ENCODE data around the gene RIC8B.
A peak's percentile ranks its signal among the peaks of the same experiment; 100 is the strongest.
"Not testable (repeated sequence)": the region's sequence is repeated elsewhere in the genome, so short reads cannot be mapped to it uniquely, and the experiment has no call there.

RIC8B gene, protein sequence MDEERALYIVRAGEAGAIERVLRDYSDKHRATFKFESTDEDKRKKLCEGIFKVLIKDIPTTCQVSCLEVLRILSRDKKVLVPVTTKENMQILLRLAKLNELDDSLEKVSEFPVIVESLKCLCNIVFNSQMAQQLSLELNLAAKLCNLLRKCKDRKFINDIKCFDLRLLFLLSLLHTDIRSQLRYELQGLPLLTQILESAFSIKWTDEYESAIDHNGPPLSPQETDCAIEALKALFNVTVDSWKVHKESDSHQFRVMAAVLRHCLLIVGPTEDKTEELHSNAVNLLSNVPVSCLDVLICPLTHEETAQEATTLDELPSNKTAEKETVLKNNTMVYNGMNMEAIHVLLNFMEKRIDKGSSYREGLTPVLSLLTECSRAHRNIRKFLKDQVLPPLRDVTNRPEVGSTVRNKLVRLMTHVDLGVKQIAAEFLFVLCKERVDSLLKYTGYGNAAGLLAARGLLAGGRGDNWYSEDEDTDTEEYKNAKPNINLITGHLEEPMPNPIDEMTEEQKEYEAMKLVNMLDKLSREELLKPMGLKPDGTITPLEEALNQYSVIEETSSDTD

DNA sequence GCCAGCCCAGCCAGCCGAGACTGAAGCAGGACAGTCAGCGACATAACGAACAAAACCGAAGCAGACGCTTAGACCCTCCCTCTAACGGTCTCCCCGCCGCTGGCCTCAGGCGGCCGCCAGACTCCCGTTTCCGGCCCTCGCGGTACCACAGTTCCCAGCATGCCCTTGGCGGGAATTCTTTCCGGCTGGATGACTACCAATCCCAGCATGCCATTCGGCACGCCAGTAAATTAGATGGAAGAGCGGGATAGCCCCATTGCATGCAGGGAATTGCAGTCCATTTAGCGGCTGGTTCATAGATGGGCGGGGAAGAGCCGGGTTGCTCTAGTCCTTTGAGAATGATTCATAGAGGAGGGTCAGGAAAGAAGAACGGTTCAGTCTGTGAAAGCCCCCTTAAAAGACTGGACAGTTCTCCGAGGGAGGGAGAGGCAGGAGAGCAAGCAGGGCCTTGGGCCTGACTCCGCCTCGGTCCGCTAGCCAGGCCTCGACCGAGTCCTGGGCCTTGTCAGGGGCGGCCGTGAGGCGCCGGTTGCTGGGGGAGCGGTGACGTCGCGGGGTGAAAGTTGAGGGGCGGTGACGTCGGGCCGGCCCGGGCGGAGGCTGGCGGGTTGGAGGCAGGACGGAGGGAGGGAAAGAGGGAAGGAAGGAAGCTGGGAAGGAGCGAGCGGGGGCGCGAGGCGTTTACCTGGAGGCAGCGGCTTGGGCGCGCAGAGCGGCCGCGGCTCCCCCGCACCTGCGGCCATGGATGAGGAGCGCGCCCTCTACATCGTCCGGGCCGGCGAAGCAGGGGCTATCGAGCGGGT is at the start of gene RIC8B:
RIC8B (plus strand) TSS at position 678 of the 803 bp plus-strand sequence; CDS start at position 742, 64 bp downstream.
- peak; percentile 87 for DNase-seq
- H3K36me3 Mint-ChIP-seq = peaks cover 10% of the 10 kb centered on the region
- peaks cover 4% of the 10 kb centered on the region for H3K27me3 Mint-ChIP-seq
- H3K9me3 Mint-ChIP-seq = no peaks in the 10 kb centered on the region
- CTCF ChIA-PET = interaction anchor here (1.7 kb wide), 1 partner anchor 20 kb away, joined by 6 read pairs; no protein-coding TSS in a partner anchor
- peak within 1 kb of the TSS; percentile 93 for H3K4me3 Mint-ChIP-seq
- peaks cover 39% of the 10 kb centered on the region for H3K4me1 Mint-ChIP-seq
- peak within 1 kb of the TSS; percentile 91 for H3K27ac Mint-ChIP-seq

GRCh38 chr12:106724934-106725333 is 49.5 kb upstream of the RIC8B start:
- no peaks in the 10 kb centered on the region for H3K9me3 Mint-ChIP-seq
- no peak overlapping the region for H3K4me3 Mint-ChIP-seq
- peaks cover 6% of the 10 kb centered on the region for H3K27me3 Mint-ChIP-seq
- no peaks in the 10 kb centered on the region for H3K4me1 Mint-ChIP-seq
- H3K36me3 Mint-ChIP-seq = no peaks in the 10 kb centered on the region
- DNase-seq = no peak
- no peak overlapping the region for H3K27ac Mint-ChIP-seq
- CTCF ChIA-PET = no interaction called here

DNA sequence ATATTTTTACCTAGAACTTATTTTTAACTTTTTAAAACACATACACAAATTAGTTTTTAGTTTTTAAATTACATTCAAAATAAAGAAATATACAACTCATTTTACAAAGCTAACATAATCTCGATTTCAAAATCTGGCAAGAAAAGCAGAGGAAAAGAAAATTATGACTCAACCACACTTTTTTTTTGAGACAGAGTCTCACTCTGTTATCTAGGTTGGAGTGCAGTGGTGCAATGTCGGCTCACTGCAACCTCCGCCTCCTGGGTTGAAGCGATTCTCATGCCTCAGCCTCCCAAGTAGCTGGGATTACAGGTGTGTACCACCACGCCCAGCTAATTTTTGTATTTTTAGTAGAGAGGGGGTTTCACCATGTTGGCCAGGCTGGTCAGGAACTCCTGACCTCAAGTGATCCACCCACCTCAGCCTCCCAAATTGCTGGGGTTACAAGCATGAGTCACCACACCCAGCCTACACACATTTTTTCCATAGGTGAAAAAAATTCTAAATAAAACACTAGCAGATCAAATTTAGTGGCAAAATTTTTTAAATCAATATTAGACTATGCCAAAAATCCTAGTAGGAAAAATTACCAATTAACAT is 47.8 kb upstream of the RIC8B start:
- CTCF ChIA-PET, H3K36me3 Mint-ChIP-seq, DNase-seq, H3K27me3 Mint-ChIP-seq, H3K4me1 Mint-ChIP-seq, H3K4me3 Mint-ChIP-seq, H3K9me3 Mint-ChIP-seq, H3K27ac Mint-ChIP-seq: not testable (repeated sequence)

- H3K27ac Mint-ChIP-seq = no peak overlapping the region
- DNase-seq = no peak
- H3K4me3 Mint-ChIP-seq = no peak overlapping the region
- no peaks in the 10 kb centered on the region for H3K27me3 Mint-ChIP-seq
- no peaks in the 10 kb centered on the region for H3K9me3 Mint-ChIP-seq
- no peaks in the 10 kb centered on the region for H3K4me1 Mint-ChIP-seq
- H3K36me3 Mint-ChIP-seq = peaks cover 1% of the 10 kb centered on the region
- CTCF ChIA-PET = interaction anchor here (1.4 kb wide), 1 partner anchor 10 kb away, joined by 3 read pairs; no protein-coding TSS in a partner anchor
These were observed 44.9 kb upstream of the RIC8B start for GRCh38 chr12:106729611-106730010.

DNA sequence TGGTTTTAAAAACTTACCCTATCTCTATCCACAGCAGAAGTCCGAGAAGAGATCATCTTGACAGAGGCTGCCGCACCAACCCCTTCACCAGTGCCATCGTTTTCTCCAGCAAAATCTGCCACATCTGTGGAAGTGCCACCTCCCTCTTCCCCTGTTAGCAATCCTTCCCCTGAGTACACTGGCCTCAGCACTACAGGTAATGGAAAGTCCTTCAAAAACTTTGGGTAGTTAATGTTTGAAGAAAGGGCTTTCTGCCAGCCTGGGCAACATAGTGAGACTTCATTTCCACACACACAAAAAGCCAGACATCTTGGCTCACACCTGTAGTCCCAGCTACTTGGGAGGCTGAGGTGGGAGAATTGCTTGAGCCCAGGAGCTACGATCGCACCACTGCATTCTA is 41.6 kb upstream of the RIC8B start:
- DNase-seq = no peak
- peaks cover 1% of the 10 kb centered on the region for H3K36me3 Mint-ChIP-seq
- no peak overlapping the region for H3K4me3 Mint-ChIP-seq
- CTCF ChIA-PET = no interaction called here
- no peak overlapping the region for H3K27ac Mint-ChIP-seq
- peaks cover 11% of the 10 kb centered on the region for H3K27me3 Mint-ChIP-seq
- H3K9me3 Mint-ChIP-seq = no peaks in the 10 kb centered on the region
- no peaks in the 10 kb centered on the region for H3K4me1 Mint-ChIP-seq

GRCh38 chr12:106733660-106734059 is 40.8 kb upstream of the RIC8B start:
- peaks cover 15% of the 10 kb centered on the region for H3K27me3 Mint-ChIP-seq
- H3K27ac Mint-ChIP-seq = no peak overlapping the region
- CTCF ChIA-PET = no interaction called here
- H3K4me3 Mint-ChIP-seq = no peak overlapping the region
- peaks cover 1% of the 10 kb centered on the region for H3K36me3 Mint-ChIP-seq
- H3K9me3 Mint-ChIP-seq = no peaks in the 10 kb centered on the region
- DNase-seq = no peak
- H3K4me1 Mint-ChIP-seq = no peaks in the 10 kb centered on the region

DNA sequence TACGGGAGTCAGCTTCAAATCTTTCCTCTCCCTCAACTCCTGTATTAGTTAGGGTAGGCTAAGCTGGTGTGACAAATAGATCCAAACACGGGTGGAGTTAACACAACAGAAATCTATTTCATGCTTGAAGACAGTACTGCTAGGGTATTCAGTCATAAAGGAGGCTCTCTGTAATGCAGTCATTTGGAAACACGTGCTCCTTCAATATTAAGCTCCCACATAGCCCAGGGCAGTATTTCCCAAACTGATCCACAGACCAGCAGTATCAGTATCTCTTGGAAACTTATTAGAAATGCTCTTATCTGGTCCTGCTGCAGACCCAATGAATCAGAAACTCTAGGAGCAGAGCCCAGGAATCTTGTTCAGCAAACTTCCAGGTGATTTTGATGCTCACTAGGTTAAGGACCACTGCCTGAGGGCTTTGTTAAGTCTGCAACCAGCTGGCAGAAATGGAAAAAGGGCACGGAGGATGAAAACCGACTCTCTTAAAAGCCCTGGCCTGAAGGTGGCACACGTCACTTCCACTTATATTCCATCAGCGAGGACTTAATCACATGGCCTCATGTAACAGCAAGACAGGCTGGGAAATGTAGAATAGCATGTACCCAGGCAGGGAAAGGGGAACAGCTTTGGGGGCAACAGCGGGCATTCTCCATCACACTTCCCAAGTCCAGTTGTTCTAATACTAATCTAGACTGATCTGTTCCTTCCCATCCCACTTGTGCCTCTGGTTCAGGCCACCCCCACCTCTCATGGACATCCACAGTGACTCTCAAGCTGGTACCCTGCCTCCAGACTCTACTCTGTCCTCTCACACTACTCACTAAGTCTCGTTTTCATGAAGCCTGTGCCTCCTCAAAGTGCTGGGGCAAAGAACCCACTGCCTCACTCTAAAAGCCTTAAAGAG is 38.2 kb upstream of the RIC8B start:
- H3K9me3 Mint-ChIP-seq = no peaks in the 10 kb centered on the region
- no peak overlapping the region for H3K27ac Mint-ChIP-seq
- no peaks in the 10 kb centered on the region for H3K4me1 Mint-ChIP-seq
- peak; percentile 31 for DNase-seq
- no peak overlapping the region for H3K4me3 Mint-ChIP-seq
- CTCF ChIA-PET = interaction anchor here (0.6 to 1.3 kb wide), 3 partner anchors 67 to 191 kb away, joined by 3 read pairs; no protein-coding TSS in a partner anchor
- peaks cover 1% of the 10 kb centered on the region for H3K36me3 Mint-ChIP-seq
- H3K27me3 Mint-ChIP-seq = peaks cover 21% of the 10 kb centered on the region

- H3K27ac Mint-ChIP-seq = no peak overlapping the region
- no peaks in the 10 kb centered on the region for H3K36me3 Mint-ChIP-seq
- CTCF ChIA-PET = interaction anchor here (1.0 to 1.1 kb wide), 2 partner anchors 10 to 305 kb away, joined by 3 read pairs; no protein-coding TSS in a partner anchor
- no peaks in the 10 kb centered on the region for H3K4me1 Mint-ChIP-seq
- H3K4me3 Mint-ChIP-seq = no peak overlapping the region
- DNase-seq = no peak
- peaks cover 27% of the 10 kb centered on the region for H3K27me3 Mint-ChIP-seq
- H3K9me3 Mint-ChIP-seq = no peaks in the 10 kb centered on the region
These were observed 35.2 kb upstream of the RIC8B start for GRCh38 chr12:106739318-106739717.

DNA sequence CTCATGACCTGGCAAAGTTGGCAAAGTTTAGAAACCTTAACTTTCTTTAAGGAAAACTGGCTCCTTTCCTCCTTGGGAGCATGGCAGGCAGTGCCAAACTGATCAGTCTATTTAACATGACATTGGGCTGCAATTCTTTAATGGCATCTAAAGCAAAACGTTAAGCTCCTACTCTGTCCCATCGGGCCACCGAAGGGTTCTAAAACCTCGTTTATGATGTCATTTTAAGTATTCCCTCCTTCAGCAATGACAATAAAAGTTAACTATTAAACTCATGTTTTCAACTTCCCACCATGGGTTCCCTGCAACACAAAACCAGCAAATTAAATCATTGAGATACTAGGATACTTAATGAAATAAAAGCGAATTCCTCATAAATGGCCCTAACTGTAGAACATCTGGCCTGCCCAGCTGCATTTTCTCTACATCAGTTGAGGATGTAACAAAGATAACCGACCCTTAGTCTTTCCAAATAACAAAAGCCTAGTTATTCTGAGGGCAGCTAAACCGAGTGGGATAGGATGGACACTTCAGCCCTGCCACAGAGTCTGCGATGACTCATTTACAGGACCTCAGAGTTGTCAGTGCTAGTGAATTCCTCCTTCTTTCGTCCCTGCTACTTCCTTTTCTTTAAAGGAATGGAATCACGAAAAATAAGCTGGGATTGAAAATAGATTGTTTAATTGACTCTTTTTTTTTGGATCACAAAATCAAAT is 34.5 kb upstream of the RIC8B start:
- Mint-ChIP-seq H3K4me1 (no peaks in the 10 kb centered on the region), H3K36me3 (no peaks in the 10 kb centered on the region), H3K9me3 (no peaks in the 10 kb centered on the region), H3K4me3 (no peak overlapping the region), H3K27me3 (peaks cover 25% of the 10 kb centered on the region), H3K27ac (no peak overlapping the region)
- DNase-seq = no peak
- CTCF ChIA-PET = interaction anchor here (1.1 kb wide), 1 partner anchor 10 kb away, joined by 3 read pairs; no protein-coding TSS in a partner anchor

GRCh38 chr12:106740818-106741217 is 33.7 kb upstream of the RIC8B start:
- Mint-ChIP-seq H3K27me3 (peaks cover 32% of the 10 kb centered on the region), H3K27ac (no peak overlapping the region), H3K9me3 (no peaks in the 10 kb centered on the region), H3K4me1 (no peaks in the 10 kb centered on the region), H3K4me3 (no peak overlapping the region), H3K36me3 (no peaks in the 10 kb centered on the region)
- CTCF ChIA-PET = no interaction called here
- no peak for DNase-seq

DNA sequence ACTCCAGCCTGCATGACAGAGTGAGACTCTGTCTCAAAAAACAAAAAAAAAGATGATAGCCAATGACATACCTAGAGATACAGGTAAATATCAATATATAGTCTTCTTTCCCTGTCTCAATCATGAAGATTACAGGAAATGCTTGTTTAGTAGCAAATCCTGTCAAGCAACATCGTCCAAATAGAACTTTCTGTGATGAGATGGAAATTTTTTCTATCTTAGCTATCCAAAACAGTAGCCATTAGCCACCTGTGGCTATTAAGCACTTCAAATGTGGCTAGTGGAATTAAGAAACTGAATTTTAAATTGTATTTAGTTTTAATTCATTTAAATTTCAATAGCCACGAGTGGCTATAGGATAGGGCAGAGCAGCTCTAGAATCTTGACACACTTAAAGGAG is 33.2 kb upstream of the RIC8B start:
- no peaks in the 10 kb centered on the region for H3K9me3 Mint-ChIP-seq
- H3K27me3 Mint-ChIP-seq = peaks cover 31% of the 10 kb centered on the region
- no peaks in the 10 kb centered on the region for H3K36me3 Mint-ChIP-seq
- no peak overlapping the region for H3K27ac Mint-ChIP-seq
- no peak overlapping the region for H3K4me3 Mint-ChIP-seq
- no peaks in the 10 kb centered on the region for H3K4me1 Mint-ChIP-seq
- CTCF ChIA-PET = no interaction called here
- no peak for DNase-seq

DNA sequence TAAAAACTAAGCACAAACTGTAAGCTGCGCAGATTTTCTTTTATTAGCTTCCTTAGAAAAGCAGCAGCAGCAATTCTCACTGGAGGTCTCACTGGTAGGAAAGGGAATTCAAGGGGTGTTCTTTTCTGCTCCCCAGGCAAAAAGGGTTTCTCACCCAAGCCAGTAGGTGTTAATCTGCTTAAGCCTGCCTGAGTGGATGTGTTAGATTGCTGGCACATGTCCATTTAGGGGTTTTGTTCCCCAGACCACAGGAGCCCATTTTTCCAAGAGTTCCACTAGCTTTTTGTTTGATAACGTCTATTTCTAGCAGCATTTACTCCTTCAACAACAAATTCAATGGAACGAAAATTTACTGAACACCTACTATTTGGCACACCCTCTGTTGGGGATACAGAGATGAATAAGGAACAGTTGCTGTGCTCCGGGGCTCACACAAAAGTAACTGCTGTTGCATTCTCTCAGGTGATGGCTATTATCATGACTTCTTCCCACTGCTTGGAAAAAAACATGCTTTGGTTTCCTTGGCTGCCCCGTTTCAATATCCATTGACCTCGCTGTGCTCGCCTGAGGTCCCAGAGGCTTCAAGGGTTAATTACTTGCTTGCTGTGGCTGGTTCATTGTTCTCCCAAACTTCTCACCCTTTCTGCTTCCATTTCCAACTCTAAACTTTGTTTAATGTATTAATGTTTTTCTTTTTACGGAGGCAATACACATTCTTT is 31.1 kb upstream of the RIC8B start:
- Mint-ChIP-seq H3K4me1 (peaks cover 18% of the 10 kb centered on the region), H3K4me3 (no peak overlapping the region), H3K36me3 (no peaks in the 10 kb centered on the region), H3K27me3 (peaks cover 20% of the 10 kb centered on the region), H3K27ac (no peak overlapping the region), H3K9me3 (no peaks in the 10 kb centered on the region)
- CTCF ChIA-PET = no interaction called here
- DNase-seq = no peak

Measured in activated naive CD4-positive, alpha-beta T cell treated with anti-CD3 and anti-CD28 coated beads, Interleukin-2, amount 10 ng/mL, durations not matched to agents 7 days and 5 days (primary cell).